Keratinocyte (primary cell): ENCODE results near the gene CREB3. TPM values are rescaled to one million over a fixed set of nuclear protein-coding genes. Genes with fewer than 3 reads are reported as not detected.

Source experiments
- DNase-seq: peaks from one replicate; pipeline ENCODE4 v3.0.0-alpha.2; 2011; ENCODE audit warnings: low read depth, missing footprints, low spot score
- FAIRE-seq: peaks from 2 replicates; lab custom pipeline; 2011; peaks lifted over from hg19 to GRCh38; lab: Jason Lieb, UNC
- H2AFZ ChIP-seq: 2 replicates; pipeline ENCODE4 v1.6.0; 2012; ENCODE audit warnings: low read length, control low read depth, inconsistent platforms; ENCODE audit not compliant: control insufficient read depth
- H3K27ac ChIP-seq: 2 replicates; pipeline ENCODE4 v1.5.1; 2011; ENCODE audit warnings: low read length; ENCODE audit not compliant: control insufficient read depth, insufficient read depth
- H3K27me3 ChIP-seq: 3 replicates; pipeline ENCODE4 v1.6.0; 2011; ENCODE audit warnings: low read length; ENCODE audit not compliant: control insufficient read depth, insufficient read depth; ENCODE audit errors: extremely low read depth
- H3K36me3 ChIP-seq, 2 experiments: 2 replicates in 1 of 2; 3 replicates in 1 of 2; pipeline ENCODE4 v1.5.1; 2011; ENCODE audit warnings: low read length in 2 of 2, mild to moderate bottlenecking in 1 of 2; ENCODE audit not compliant: control insufficient read depth in 2 of 2, insufficient read depth in 2 of 2; ENCODE audit errors: extremely low read depth in 1 of 2
- H3K4me1 ChIP-seq: 3 replicates; pipeline ENCODE4 v1.5.1; 2011; ENCODE audit warnings: low read length; ENCODE audit not compliant: control insufficient read depth, insufficient read depth; ENCODE audit errors: extremely low read depth
- H3K4me2 ChIP-seq: 3 replicates; pipeline ENCODE4 v1.6.0; 2011; ENCODE audit warnings: low read depth, low read length; ENCODE audit not compliant: control insufficient read depth, insufficient read depth; ENCODE audit errors: extremely low read depth
- H3K4me3 ChIP-seq, 3 experiments: fragments of 200-600 bp in 1 of 3; sonication (generic) in 1 of 3; 2 replicates in 2 of 3; 3 replicates in 1 of 3; pipeline ENCODE4 v1.5.1; 2011 to 2016; ENCODE audit warnings: low read length in 3 of 3, mild to moderate bottlenecking in 3 of 3, control low read depth in 2 of 3, inconsistent platforms in 1 of 3, low read depth in 1 of 3, mixed read lengths in 1 of 3, mixed run types in 1 of 3, moderate library complexity in 1 of 3; ENCODE audit not compliant: control insufficient read depth in 2 of 3, insufficient read depth in 2 of 3; ENCODE audit errors: extremely low read depth in 1 of 3
- H3K79me2 ChIP-seq: 2 replicates; pipeline ENCODE4 v1.6.0; 2012; ENCODE audit warnings: low read length; ENCODE audit not compliant: control insufficient read depth, insufficient read depth
- H3K9ac ChIP-seq: 3 replicates; pipeline ENCODE4 v1.6.0; 2011; ENCODE audit warnings: low read length; ENCODE audit not compliant: control insufficient read depth, insufficient read depth; ENCODE audit errors: extremely low read depth
- H3K9me1 ChIP-seq: 3 replicates; pipeline ENCODE4 v1.6.0; 2011; ENCODE audit warnings: low read length; ENCODE audit not compliant: control insufficient read depth, insufficient read depth; ENCODE audit errors: extremely low read depth
- H3K9me3 ChIP-seq: 2 replicates; pipeline ENCODE4 v1.5.1; 2012; ENCODE audit warnings: low read depth, low read length; ENCODE audit not compliant: control insufficient read depth
- H4K20me1 ChIP-seq: 3 replicates; pipeline ENCODE4 v1.6.0; 2011; ENCODE audit warnings: low read length; ENCODE audit not compliant: control insufficient read depth, insufficient read depth; ENCODE audit errors: extremely low read depth
- CTCF ChIP-seq, 3 experiments: IDR thresholded peaks in 1 of 3; conservative IDR thresholded peaks in 1 of 3; optimal IDR thresholded peaks in 1 of 3; 2 replicates in 2 of 3; 3 replicates in 1 of 3; pipeline versions ENCODE3 to v1.5.1; 2011; ENCODE audit warnings: low read length in 3 of 3, mild to moderate bottlenecking in 3 of 3, moderate library complexity in 2 of 3, control low read depth in 1 of 3, inconsistent platforms in 1 of 3; ENCODE audit not compliant: insufficient read depth in 2 of 3; ENCODE audit errors: extremely low read depth in 1 of 3
- EZH2 ChIP-seq: IDR thresholded peaks from one replicate; pipeline ENCODE4 v1.6.1; 2012; ENCODE audit warnings: inconsistent platforms, mild to moderate bottlenecking, low read length, moderate library complexity
- dilution Hi-C: fragments of 300-500 bp; cut with MboI; formaldehyde crosslinking; loops from one replicate; pipeline ENCODE4 v1.7.0; 2020; ENCODE audit warnings: low sequenced_read_pairs; ENCODE audit not compliant: extremely low pct_ligation_motif_present
- polyA plus RNA-seq, 5 experiments: library from polyadenylated mRNA; depleted of rRNA in 3 of 5; stranded (reverse) in 3 of 5; stranded (forward) in 1 of 5; unstranded in 1 of 5; fragments of >200 nt; gene quantifications; 1 replicate in 1 of 5; 2 replicates in 3 of 5; 3 replicates in 1 of 5; pipeline versions ENCODE4 v1.2.1 to v1.2.3, GENCODE V29; 2011 to 2012; ENCODE audit warnings: missing spikeins in 2 of 5, low read depth in 1 of 5, low replicate concordance in 1 of 5

CREB3 gene
- polyA plus RNA-seq, 1 donor (not counting 4 experiments of a cell fraction or from before 2014, with no cell fraction given): 24.6 TPM

GRCh38 chr9:35753466-35753865 is 21.0 kb downstream of the CREB3 start:
- Histone ChIP-seq H3K79me2 (peaks cover 8% of the 10 kb centered on the region), H3K9me1 (no peaks in the 10 kb centered on the region), H3K9ac (no peak overlapping the region), H3K4me2 (no peak overlapping the region), H4K20me1 (no peaks in the 10 kb centered on the region), H3K27ac (no peak overlapping the region), H3K4me1 (peaks cover 9% of the 10 kb centered on the region), H3K27me3 (no peaks in the 10 kb centered on the region), H3K9me3 (no peaks in the 10 kb centered on the region), H2AFZ (no peak overlapping the region), H3K36me3 (peaks cover 24 to 29% of the 10 kb centered on the region in 2 experiments), H3K4me3 (no peak overlapping the region)
- TF ChIP-seq CTCF (optimal IDR thresholded peaks at IDR 0.05 in 1 of 3, IDR thresholded peaks at IDR 0.05 in 1 of 3, conservative IDR thresholded peaks at IDR 0.05 in 1 of 3; ENCODE audit: extremely low read depth in 1 of 3, insufficient read depth in 2 of 3, low read length in 3 of 3): no peak
- TF ChIP-seq EZH2: no peak
- no peak for DNase-seq
- FAIRE-seq: no peak
- dilution Hi-C loops: no loop called here

GRCh38 chr9:35754264-35754663 is 21.8 kb downstream of the CREB3 start, which contains the start of gene MSMP:
TSS of gene MSMP (minus strand) at chr9:35754276. CDS start at chr9:35754129, 147 bp downstream.
- Histone ChIP-seq H3K4me1 (peaks cover 9% of the 10 kb centered on the region), H3K4me2 (no peak within 1 kb of the TSS), H3K27me3 (no peaks in the 10 kb centered on the region), H4K20me1 (no peaks in the 10 kb centered on the region), H3K9ac (no peak within 1 kb of the TSS), H3K27ac (no peak within 1 kb of the TSS), H3K4me3 (no peak within 1 kb of the TSS), H3K9me3 (no peaks in the 10 kb centered on the region), H2AFZ (no peak within 1 kb of the TSS), H3K36me3 (peaks cover 24 to 29% of the 10 kb centered on the region in 2 experiments), H3K79me2 (peaks cover 6% of the 10 kb centered on the region), H3K9me1 (no peaks in the 10 kb centered on the region)
- no peak for FAIRE-seq
- dilution Hi-C loops: no loop called here
- DNase-seq: no peak
- no peak for TF ChIP-seq EZH2
- no peak for TF ChIP-seq CTCF (optimal IDR thresholded peaks at IDR 0.05 in 1 of 3, IDR thresholded peaks at IDR 0.05 in 1 of 3, conservative IDR thresholded peaks at IDR 0.05 in 1 of 3; ENCODE audit: extremely low read depth in 1 of 3, insufficient read depth in 2 of 3, low read length in 3 of 3)
